CD4-positive, CD25-positive, alpha-beta regulatory T cell (primary cell): Measurements from ENCODE around the gene PCSK6. TPM values are rescaled to one million over a fixed set of nuclear protein-coding genes. Genes with fewer than 3 reads are reported as not detected.
A peak's percentile ranks its signal among the peaks of the same experiment; 100 is the strongest.

Experiments used
- ATAC-seq, 2 donors: fragments of 150-1000 bp; cut with Tn5 transposase; one replicate each; pipeline ENCODE4 v1.10.0; 2021; ENCODE audit warnings: low read depth in 2 of 2, moderate number of reproducible peaks in 2 of 2, moderate library complexity in 1 of 2
- DNase-seq, 3 donors: peaks; one replicate each; pipeline versions ENCODE4 v3.0.0 to v3.0.0-alpha.2; 2012 to 2022; ENCODE audit warnings: mixed read lengths in 1 of 3
- H3K27ac ChIP-seq: one replicate; pipeline ENCODE4 v1.7.0; 2013; ENCODE audit warnings: mild to moderate bottlenecking, low read length; ENCODE audit not compliant: insufficient read depth, poor library complexity, severe bottlenecking
- H3K27me3 ChIP-seq: one replicate; pipeline ENCODE4 v1.7.0; 2013; ENCODE audit warnings: low read length; ENCODE audit not compliant: control insufficient read depth, insufficient read depth
- H3K36me3 ChIP-seq: one replicate; pipeline ENCODE4 v1.7.0; 2013; ENCODE audit warnings: mild to moderate bottlenecking, low read length, moderate library complexity; ENCODE audit not compliant: control insufficient read depth, insufficient read depth
- H3K4me1 ChIP-seq: 2 replicates; pipeline ENCODE4 v1.7.0; 2013; ENCODE audit warnings: mild to moderate bottlenecking, low read length; ENCODE audit not compliant: insufficient read depth, control insufficient read depth, poor library complexity, severe bottlenecking
- H3K4me3 ChIP-seq: one replicate; pipeline ENCODE4 v1.7.0; 2013; ENCODE audit warnings: low read depth, mild to moderate bottlenecking, low read length, moderate library complexity
- H3K9me3 ChIP-seq, 2 experiments: 1 replicate in 1 of 2; 2 replicates in 1 of 2; pipeline ENCODE4 v1.7.0; 2013; ENCODE audit warnings: low read length in 2 of 2, mild to moderate bottlenecking in 1 of 2, moderate library complexity in 1 of 2; ENCODE audit not compliant: control insufficient read depth in 2 of 2
- H3K27ac Mint-ChIP-seq, 3 donors: one replicate each; pipeline ENCODE4 v1.8.0; 2020 to 2022; ENCODE audit warnings: mild to moderate bottlenecking in 3 of 3, mixed read lengths in 3 of 3, moderate library complexity in 2 of 3
- H3K27me3 Mint-ChIP-seq: one replicate; pipeline ENCODE4 v1.8.0; 2022; ENCODE audit warnings: mild to moderate bottlenecking, mixed read lengths
- H3K36me3 Mint-ChIP-seq: one replicate; pipeline ENCODE4 v1.8.0; 2020; ENCODE audit warnings: mixed read lengths
- H3K4me1 Mint-ChIP-seq, 4 donors: one replicate each; pipeline ENCODE4 v1.8.0; 2020 to 2022; ENCODE audit warnings: mixed read lengths in 4 of 4, mild to moderate bottlenecking in 1 of 4
- H3K4me3 Mint-ChIP-seq, 4 donors: one replicate each; pipeline ENCODE4 v1.8.0; 2020 to 2022; ENCODE audit warnings: mild to moderate bottlenecking in 4 of 4, mixed read lengths in 4 of 4, moderate library complexity in 3 of 4
- H3K9me3 Mint-ChIP-seq, 7 donors: one replicate each; pipeline ENCODE4 v1.8.0; 2020 to 2022; ENCODE audit warnings: mixed read lengths in 7 of 7, mild to moderate bottlenecking in 3 of 7, moderate library complexity in 2 of 7
- polyA plus RNA-seq, 4 donors: library from polyadenylated mRNA; unstranded; fragments of 300-500 nt; fragmentation: Illumina TruSeq; gene quantifications; one replicate each; pipeline ENCODE4 v1.2.3, GENCODE V29; 2021
- total RNA-seq: library from RNA; stranded (reverse); gene quantifications from one replicate; pipeline ENCODE4 v1.2.3, GENCODE V29; 2022

The PCSK6 gene
- total and polyA plus RNA-seq, 5 donors from 2014 or later = 0.07 to 1.1 (median 0.22) TPM; not detected in 1

DNA sequence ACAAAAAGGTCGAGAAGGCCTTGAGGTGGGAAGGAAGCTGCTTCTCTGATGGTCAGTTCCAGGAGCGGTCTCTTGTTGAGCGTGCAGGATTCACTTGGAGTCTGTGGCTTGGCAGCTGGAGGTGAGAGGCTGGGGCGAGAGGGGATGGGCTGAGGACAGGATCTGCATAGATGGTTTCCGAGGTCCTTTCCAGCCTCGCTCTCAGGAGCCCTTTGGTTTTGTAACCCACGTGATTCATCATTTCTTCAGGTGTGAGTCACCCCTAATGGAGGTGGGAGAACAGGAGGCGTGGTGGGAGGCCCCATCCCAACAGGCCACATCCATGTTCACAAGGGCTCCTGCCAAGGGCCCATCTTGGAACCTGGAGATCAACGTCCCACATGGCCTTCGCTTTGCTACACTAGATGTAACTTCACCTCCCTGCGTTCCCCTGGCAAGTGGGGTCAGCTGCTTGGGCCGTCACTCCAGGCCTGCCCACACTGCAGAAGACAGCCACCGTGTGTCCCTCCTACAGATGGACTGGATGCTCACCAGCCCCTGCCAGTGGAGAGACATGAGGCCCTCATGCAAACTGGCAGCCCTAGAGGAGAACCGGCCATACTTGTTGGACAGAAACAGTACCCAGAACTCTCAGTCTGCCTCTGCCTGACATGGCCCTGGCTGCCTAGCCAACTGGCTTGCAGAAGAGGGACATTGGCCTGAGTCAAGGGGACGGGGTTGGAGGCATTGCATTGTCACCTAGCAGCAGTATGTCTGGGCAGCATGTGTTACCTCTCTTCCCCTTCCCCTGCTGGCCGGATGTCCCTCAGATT is 1.6 kb upstream of the PCSK6 start:
- H3K27ac ChIP-seq = no peak overlapping the region
- Mint-ChIP-seq H3K4me1 (peaks cover 0 to 5% (median 0%) of the 10 kb centered on the region in 4 donors), H3K9me3 (peaks cover 0 to 3% (median 0%) of the 10 kb centered on the region in 7 donors), H3K36me3 (no peaks in the 10 kb centered on the region), H3K27ac (no peak overlapping the region), H3K27me3 (peaks cover 69% of the 10 kb centered on the region), H3K4me3 (no peak overlapping the region)
- H3K4me3 ChIP-seq = no peak overlapping the region
- H3K4me1 ChIP-seq = no peaks in the 10 kb centered on the region
- H3K27me3 ChIP-seq = peaks cover 7% of the 10 kb centered on the region
- no peaks in the 10 kb centered on the region for H3K9me3 ChIP-seq
- no peak for DNase-seq
- no peaks in the 10 kb centered on the region for H3K36me3 ChIP-seq
- no peak for ATAC-seq

DNA sequence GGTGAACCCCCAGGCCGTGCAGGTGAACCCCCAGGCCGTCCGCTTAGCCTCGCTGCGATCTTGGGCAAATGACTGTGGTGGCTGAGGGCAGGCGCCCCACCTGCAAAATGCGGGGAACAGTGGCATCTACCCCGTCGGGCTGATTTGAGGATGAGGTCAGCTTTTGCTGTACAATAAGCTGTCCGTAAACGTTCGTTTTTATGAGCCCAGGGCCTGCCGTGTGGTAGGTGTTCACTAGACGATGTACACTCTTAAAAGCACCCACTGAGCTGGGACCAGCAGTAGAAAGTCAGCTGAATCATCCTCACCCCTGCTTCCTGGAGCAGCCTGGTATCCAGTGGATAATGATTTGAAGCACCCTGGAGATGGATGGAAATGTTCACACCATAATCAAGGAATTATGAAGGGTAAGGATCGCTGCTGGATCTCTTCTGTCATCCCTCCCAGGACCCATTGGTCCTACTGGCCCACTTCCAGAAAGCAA is 943 bp upstream of the PCSK6 start:
- Mint-ChIP-seq H3K27me3 (peaks cover 64% of the 10 kb centered on the region), H3K4me1 (peaks cover 0 to 3% (median 0%) of the 10 kb centered on the region in 4 donors), H3K9me3 (peaks cover 0 to 3% (median 0%) of the 10 kb centered on the region in 7 donors), H3K36me3 (no peaks in the 10 kb centered on the region), H3K27ac (no peak overlapping the region), H3K4me3 (peak overlapping the region in 1 of 4 donors; percentile 63)
- Histone ChIP-seq H3K36me3 (no peaks in the 10 kb centered on the region), H3K4me3 (no peak overlapping the region), H3K9me3 (no peaks in the 10 kb centered on the region), H3K27me3 (peaks cover 7% of the 10 kb centered on the region), H3K27ac (no peak overlapping the region), H3K4me1 (no peaks in the 10 kb centered on the region)
- DNase-seq (no peak), ATAC-seq (no peak)

DNA sequence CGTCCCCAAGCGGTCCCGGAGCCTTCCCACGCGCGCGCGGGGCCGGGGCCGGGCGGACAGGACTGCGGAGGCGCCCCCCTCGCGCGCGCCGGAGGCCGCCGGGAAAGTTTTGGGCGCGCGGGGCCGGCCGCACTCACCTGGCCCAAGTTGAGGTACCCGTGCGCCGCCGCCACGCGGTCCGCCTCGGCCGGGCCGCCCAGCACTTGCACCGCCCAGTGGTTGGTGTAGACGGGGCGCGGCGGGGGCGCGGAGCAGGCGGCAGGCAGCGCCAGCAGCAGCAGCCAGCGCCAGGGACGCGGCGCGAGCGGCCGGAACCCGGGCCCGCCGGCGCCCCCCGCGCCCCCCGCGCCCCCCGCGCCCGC is 289 bp downstream of the PCSK6 start:
- no peaks in the 10 kb centered on the region for H3K9me3 Mint-ChIP-seq
- no peak overlapping the region for H3K4me3 Mint-ChIP-seq
- Histone ChIP-seq H3K9me3 (no peaks in the 10 kb centered on the region), H3K4me1 (no peaks in the 10 kb centered on the region), H3K27me3 (peaks cover 7% of the 10 kb centered on the region), H3K4me3 (no peak overlapping the region), H3K27ac (no peak overlapping the region), H3K36me3 (no peaks in the 10 kb centered on the region)
- H3K27ac Mint-ChIP-seq = no peak overlapping the region
- peaks cover 54% of the 10 kb centered on the region for H3K27me3 Mint-ChIP-seq
- no peaks in the 10 kb centered on the region for H3K36me3 Mint-ChIP-seq
- peaks cover 0 to 3% (median 0%) of the 10 kb centered on the region in 4 donors for H3K4me1 Mint-ChIP-seq
- DNase-seq (peak in 1 of 3 donors; percentile 30), ATAC-seq (no peak)

DNA sequence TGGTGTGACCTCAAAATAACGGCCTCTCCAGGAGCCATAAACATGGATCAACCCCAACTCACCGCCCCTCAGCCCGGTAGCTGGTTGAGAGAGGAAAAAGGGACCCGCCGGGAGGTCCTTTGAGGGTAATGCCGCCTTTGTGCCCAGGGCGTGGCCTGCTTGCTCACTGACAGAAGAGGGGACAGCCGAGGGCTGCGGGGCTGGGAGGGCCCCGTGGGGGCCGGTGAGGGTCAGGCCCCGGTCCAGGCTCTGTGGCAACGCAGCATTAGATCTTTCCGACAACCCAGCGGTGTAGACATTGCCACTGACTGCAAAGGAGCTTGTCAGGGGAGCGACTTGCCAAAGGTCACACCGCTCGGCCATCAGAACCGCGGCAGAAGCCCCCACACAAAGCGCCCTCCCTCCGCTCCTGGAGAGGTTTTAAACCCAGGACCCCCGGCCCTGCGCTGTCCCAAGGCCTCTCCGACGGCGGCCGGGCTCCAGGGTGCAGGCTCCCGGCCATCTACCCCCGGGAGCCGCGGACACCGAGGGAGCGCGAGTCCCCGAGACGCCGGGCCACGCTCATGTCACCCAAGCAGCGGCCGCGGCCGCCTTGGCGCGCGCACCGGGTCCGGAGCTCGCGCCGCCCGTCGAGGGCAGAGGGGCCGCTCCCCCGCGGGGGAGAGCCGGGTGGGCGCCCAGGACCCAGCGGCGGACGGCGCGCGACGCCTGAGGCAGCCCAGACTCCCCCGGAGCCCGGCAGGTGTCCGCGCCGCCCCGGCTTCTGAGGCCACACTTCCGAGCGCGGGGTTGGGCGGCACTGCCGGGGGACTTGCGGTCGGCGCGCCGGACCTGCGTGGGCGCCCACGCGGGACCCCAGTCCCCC is 975 bp downstream of the PCSK6 start:
- DNase-seq = no peak

DNA sequence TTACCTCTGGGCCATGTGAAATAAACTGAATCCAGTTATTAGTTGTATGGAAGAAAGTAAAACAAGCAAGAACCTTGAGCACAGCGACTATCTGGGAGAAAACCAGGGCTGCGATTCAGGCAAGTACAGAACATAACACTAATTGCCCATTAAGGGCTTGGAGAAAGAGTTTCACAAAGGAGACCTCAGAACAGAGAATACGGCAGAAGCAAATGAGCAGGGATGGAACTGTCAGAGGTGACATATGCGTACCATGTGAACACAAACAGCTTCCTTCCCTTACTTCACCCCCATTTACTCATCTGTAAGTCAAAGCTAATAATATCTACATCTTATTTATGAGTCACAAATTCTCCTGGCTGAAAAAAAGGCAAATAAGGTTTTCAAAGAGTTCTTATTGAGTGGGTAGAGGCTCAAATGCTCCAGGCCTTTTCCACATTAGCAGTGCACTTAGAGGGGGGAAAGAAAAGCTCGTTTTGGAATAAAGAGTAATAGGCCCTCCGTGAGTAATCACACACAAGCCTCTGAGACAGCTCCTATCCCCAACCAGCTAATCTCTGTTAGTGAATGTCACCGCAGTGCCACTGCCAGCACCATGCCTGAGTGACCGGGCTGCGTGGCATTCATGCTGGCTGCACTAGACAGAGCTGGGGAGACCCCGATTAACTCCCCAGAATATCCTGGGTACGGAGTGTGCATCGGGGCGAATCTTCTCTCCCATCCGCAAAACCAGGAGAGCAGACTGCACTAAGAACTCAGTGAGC is 2.6 kb downstream of the PCSK6 start:
- H3K4me3 Mint-ChIP-seq = peak overlapping the region in 1 of 4 donors; percentile 17
- no peaks in the 10 kb centered on the region for H3K9me3 ChIP-seq
- peaks cover 0 to 3% (median 0%) of the 10 kb centered on the region in 4 donors for H3K4me1 Mint-ChIP-seq
- H3K36me3 Mint-ChIP-seq = no peaks in the 10 kb centered on the region
- no peak for DNase-seq
- H3K27me3 ChIP-seq = peaks cover 7% of the 10 kb centered on the region
- H3K27me3 Mint-ChIP-seq = peaks cover 37% of the 10 kb centered on the region
- no peak overlapping the region for H3K27ac ChIP-seq
- ATAC-seq = no peak
- no peak overlapping the region for H3K27ac Mint-ChIP-seq
- H3K4me1 ChIP-seq = no peaks in the 10 kb centered on the region
- no peak overlapping the region for H3K4me3 ChIP-seq
- H3K36me3 ChIP-seq = no peaks in the 10 kb centered on the region
- H3K9me3 Mint-ChIP-seq = no peaks in the 10 kb centered on the region

More for the DNA sequence above, 975 bp downstream of the PCSK6 start:
- H3K9me3 Mint-ChIP-seq = no peaks in the 10 kb centered on the region
- H3K27ac ChIP-seq = no peak overlapping the region
- H3K4me3 Mint-ChIP-seq = no peak overlapping the region
- no peak overlapping the region for H3K4me3 ChIP-seq
- no peaks in the 10 kb centered on the region for H3K36me3 Mint-ChIP-seq
- ATAC-seq = no peak
- H3K27ac Mint-ChIP-seq = no peak overlapping the region
- H3K36me3 ChIP-seq = no peaks in the 10 kb centered on the region
- H3K27me3 Mint-ChIP-seq = peaks cover 47% of the 10 kb centered on the region
- H3K27me3 ChIP-seq = peaks cover 7% of the 10 kb centered on the region
- no peaks in the 10 kb centered on the region for H3K9me3 ChIP-seq
- peaks cover 0 to 3% (median 0%) of the 10 kb centered on the region in 4 donors for H3K4me1 Mint-ChIP-seq
- no peaks in the 10 kb centered on the region for H3K4me1 ChIP-seq

DNA sequence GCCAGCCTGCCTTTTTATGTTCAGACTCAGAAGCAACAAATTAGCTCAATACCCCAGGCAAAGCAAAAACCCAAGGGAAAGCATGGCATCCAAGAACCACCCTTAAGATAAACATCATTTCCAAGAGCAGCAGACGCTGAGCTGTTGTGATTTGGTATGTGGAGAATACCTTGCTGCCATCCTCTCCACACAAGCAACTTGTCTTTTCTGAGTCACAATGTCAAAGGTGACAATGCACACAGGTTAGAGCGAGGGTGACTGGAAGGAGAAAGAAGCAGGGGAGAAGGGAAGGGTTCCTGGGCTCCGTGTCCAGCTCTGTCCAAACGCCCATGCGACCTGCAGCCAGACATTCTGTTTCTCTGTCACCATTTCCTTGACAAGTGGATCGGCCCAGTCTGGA is 6.0 kb downstream of the PCSK6 start:
- Mint-ChIP-seq H3K4me3 (no peak overlapping the region), H3K9me3 (no peaks in the 10 kb centered on the region), H3K36me3 (no peaks in the 10 kb centered on the region), H3K4me1 (no peaks in the 10 kb centered on the region), H3K27ac (no peak overlapping the region), H3K27me3 (peaks cover 23% of the 10 kb centered on the region)
- no peak overlapping the region for H3K4me3 ChIP-seq
- no peak overlapping the region for H3K27ac ChIP-seq
- no peaks in the 10 kb centered on the region for H3K4me1 ChIP-seq
- H3K36me3 ChIP-seq = no peaks in the 10 kb centered on the region
- H3K27me3 ChIP-seq = peaks cover 6% of the 10 kb centered on the region
- DNase-seq = no peak
- no peak for ATAC-seq
- H3K9me3 ChIP-seq = no peaks in the 10 kb centered on the region

DNA sequence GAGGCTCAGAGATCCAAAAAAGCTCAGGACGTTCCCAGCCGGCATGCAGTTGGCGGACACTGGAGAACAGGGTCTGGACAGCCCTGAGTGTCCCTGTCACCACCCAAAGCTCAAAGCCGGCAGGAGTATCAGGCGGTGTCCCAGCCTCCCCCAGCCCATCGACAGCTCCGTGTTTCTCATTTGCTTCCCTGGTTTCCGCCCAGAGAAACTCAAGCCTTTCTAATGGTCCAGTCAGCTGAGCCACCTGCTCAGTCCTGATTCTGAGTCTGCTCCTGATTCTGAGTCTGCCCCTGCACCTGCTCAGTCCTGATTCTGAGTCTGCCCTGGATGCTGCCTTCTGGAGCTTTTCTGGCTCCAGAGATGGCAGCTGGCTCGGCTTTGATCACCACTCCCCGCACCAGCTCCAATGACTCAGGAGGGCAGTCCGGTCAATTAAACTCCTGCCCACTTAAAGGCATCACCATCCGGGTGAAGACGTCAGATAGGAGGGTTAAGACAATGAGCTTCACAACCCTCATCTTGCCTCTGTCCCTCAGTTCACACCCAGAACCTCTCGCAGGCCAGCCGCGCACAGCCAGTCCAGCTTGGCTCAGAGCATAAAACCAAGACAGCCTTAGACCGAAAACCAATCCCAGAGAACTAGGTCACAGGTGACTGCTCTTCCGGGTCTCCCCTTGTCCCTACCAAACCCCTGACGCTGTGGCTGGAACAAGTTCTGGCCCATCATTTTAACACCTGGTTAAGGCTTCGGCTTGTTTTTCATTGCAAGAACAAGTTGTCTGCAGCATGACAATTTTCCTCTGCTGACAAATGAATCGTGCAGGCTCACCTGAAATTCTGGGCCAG is 6.8 kb downstream of the PCSK6 start:
- Histone ChIP-seq H3K4me3 (no peak overlapping the region), H3K27me3 (peaks cover 6% of the 10 kb centered on the region), H3K27ac (no peak overlapping the region), H3K36me3 (no peaks in the 10 kb centered on the region), H3K4me1 (no peaks in the 10 kb centered on the region), H3K9me3 (no peaks in the 10 kb centered on the region)
- Mint-ChIP-seq H3K9me3 (no peaks in the 10 kb centered on the region), H3K4me1 (no peaks in the 10 kb centered on the region), H3K4me3 (no peak overlapping the region), H3K27me3 (peaks cover 16% of the 10 kb centered on the region), H3K27ac (no peak overlapping the region), H3K36me3 (no peaks in the 10 kb centered on the region)
- no peak for ATAC-seq
- no peak for DNase-seq
